Ectodermal cell (in vitro differentiated cells): Measurements from ENCODE around the gene CNOT6L.
"Not testable (repeated sequence)": the region's sequence is repeated elsewhere in the genome, so short reads cannot be mapped to it uniquely, and the experiment has no call there.

Source experiments
- H3K27ac ChIP-seq: 2 replicates; pipeline ENCODE4 v1.7.0; 2013; ENCODE audit warnings: mild to moderate bottlenecking, low read depth, low read length; ENCODE audit not compliant: insufficient read depth, poor library complexity, severe bottlenecking
- H3K27me3 ChIP-seq: 2 replicates; pipeline ENCODE4 v1.7.0; 2013; ENCODE audit warnings: mild to moderate bottlenecking, low read length; ENCODE audit not compliant: insufficient read depth, control insufficient read depth, poor library complexity, severe bottlenecking
- H3K36me3 ChIP-seq: one replicate; pipeline ENCODE4 v1.7.0; 2013; ENCODE audit warnings: low read length; ENCODE audit not compliant: control insufficient read depth, insufficient read depth
- H3K4me1 ChIP-seq: one replicate; pipeline ENCODE4 v1.7.0; 2013; ENCODE audit warnings: low read length; ENCODE audit not compliant: control insufficient read depth, insufficient read depth
- H3K4me3 ChIP-seq: 2 replicates; pipeline ENCODE4 v1.7.0; 2013; ENCODE audit warnings: low read depth, low read length, control low read depth; ENCODE audit not compliant: insufficient read depth
- H3K9me3 ChIP-seq: 2 replicates; pipeline ENCODE4 v1.7.0; 2013; ENCODE audit warnings: mild to moderate bottlenecking, low read length, moderate library complexity; ENCODE audit not compliant: control insufficient read depth
- WGBS, 2 experiments: methylation state at CpG; one replicate each; pipeline ENCODE4 v1.1.7; 2013; ENCODE audit warnings: missing lambda C conversion rate in 2 of 2; 5-methylcytosine and 5-hydroxymethylcytosine counted together

The CNOT6L gene

GRCh38 chr4:77785669-77786068 is 33.5 kb downstream of the CNOT6L start:
- Histone ChIP-seq H3K27ac (no peak overlapping the region), H3K9me3 (no peaks in the 10 kb centered on the region), H3K4me3 (no peak overlapping the region), H3K4me1 (no peaks in the 10 kb centered on the region), H3K27me3 (no peaks in the 10 kb centered on the region), H3K36me3 (no peaks in the 10 kb centered on the region)
- 96 to 98% methylated on average over 6 of the region's 6 CpGs for WGBS, 2 experiments

GRCh38 chr4:77783895-77784294 is 35.3 kb downstream of the CNOT6L start:
- H3K9me3 ChIP-seq = no peaks in the 10 kb centered on the region
- no peaks in the 10 kb centered on the region for H3K4me1 ChIP-seq
- 87% methylated on average over 6 of the region's 6 CpGs for WGBS, 2 experiments

GRCh38 chr4:77782102-77782835 is 36.9 kb downstream of the CNOT6L start:
- Histone ChIP-seq H3K4me3 (no peak overlapping the region), H3K9me3 (no peaks in the 10 kb centered on the region), H3K36me3 (no peaks in the 10 kb centered on the region), H3K27me3 (no peaks in the 10 kb centered on the region), H3K4me1 (no peaks in the 10 kb centered on the region), H3K27ac (no peak overlapping the region)
- WGBS, 2 experiments = 100% methylated on average over 1 of the region's 1 CpG

More at GRCh38 chr4:77783895-77784294, 35.3 kb downstream of the CNOT6L start:
- no peaks in the 10 kb centered on the region for H3K36me3 ChIP-seq
- no peaks in the 10 kb centered on the region for H3K27me3 ChIP-seq
- no peak overlapping the region for H3K4me3 ChIP-seq
- no peak overlapping the region for H3K27ac ChIP-seq

- H3K9me3 ChIP-seq, H3K36me3 ChIP-seq, H3K4me3 ChIP-seq, H3K4me1 ChIP-seq, H3K27me3 ChIP-seq, H3K27ac ChIP-seq: not testable (repeated sequence)
- WGBS, 2 experiments = 97 to 100% methylated on average over 2 of the region's 2 CpGs
Measured at GRCh38 chr4:77780762-77781161, 38.4 kb downstream of the CNOT6L start.

GRCh38 chr4:77777135-77777807 is 41.9 kb downstream of the CNOT6L start:
- H3K27me3 ChIP-seq = no peaks in the 10 kb centered on the region
- WGBS, 2 experiments = 72 to 86% methylated on average over 1 of the region's 1 CpG
- no peaks in the 10 kb centered on the region for H3K9me3 ChIP-seq
- no peaks in the 10 kb centered on the region for H3K4me1 ChIP-seq
- H3K4me3 ChIP-seq = no peak overlapping the region
- no peaks in the 10 kb centered on the region for H3K36me3 ChIP-seq
- H3K27ac ChIP-seq = no peak overlapping the region

GRCh38 chr4:77776182-77777134 is 42.7 kb downstream of the CNOT6L start:
- Histone ChIP-seq H3K36me3 (no peaks in the 10 kb centered on the region), H3K27ac (no peak overlapping the region), H3K27me3 (no peaks in the 10 kb centered on the region), H3K4me3 (no peak overlapping the region), H3K9me3 (no peaks in the 10 kb centered on the region), H3K4me1 (no peaks in the 10 kb centered on the region)
- WGBS, 2 experiments = 83 to 89% methylated on average over 5 of the region's 6 CpGs

- H3K9me3 ChIP-seq = no peaks in the 10 kb centered on the region
- H3K4me3 ChIP-seq = no peak overlapping the region
- H3K4me1 ChIP-seq = no peaks in the 10 kb centered on the region
- no peaks in the 10 kb centered on the region for H3K27me3 ChIP-seq
- H3K36me3 ChIP-seq = no peaks in the 10 kb centered on the region
- no peak overlapping the region for H3K27ac ChIP-seq
- WGBS, 2 experiments = 97% methylated on average over 2 to 3 of the region's 3 CpGs
Measured at GRCh38 chr4:77773101-77773500, 46.1 kb downstream of the CNOT6L start.

GRCh38 chr4:77771566-77771965 is 47.6 kb downstream of the CNOT6L start:
- no peaks in the 10 kb centered on the region for H3K4me1 ChIP-seq

GRCh38 chr4:77765720-77766119 is 53.4 kb downstream of the CNOT6L start:
- 91 to 97% methylated on average over 1 of the region's 1 CpG for WGBS, 2 experiments
- Histone ChIP-seq H3K36me3 (no peaks in the 10 kb centered on the region), H3K9me3 (no peaks in the 10 kb centered on the region), H3K4me3 (no peak overlapping the region), H3K27me3 (no peaks in the 10 kb centered on the region), H3K4me1 (no peaks in the 10 kb centered on the region), H3K27ac (no peak overlapping the region)

More at GRCh38 chr4:77771566-77771965, 47.6 kb downstream of the CNOT6L start:
- H3K27ac ChIP-seq = no peak overlapping the region
- H3K9me3 ChIP-seq = no peaks in the 10 kb centered on the region
- H3K27me3 ChIP-seq = no peaks in the 10 kb centered on the region
- H3K4me3 ChIP-seq = no peak overlapping the region
- no peaks in the 10 kb centered on the region for H3K36me3 ChIP-seq

- WGBS, 2 experiments = 78 to 100% methylated on average over 1 of the region's 1 CpG
- H3K27me3 ChIP-seq = no peaks in the 10 kb centered on the region
- H3K4me1 ChIP-seq = no peaks in the 10 kb centered on the region
- no peak overlapping the region for H3K4me3 ChIP-seq
- H3K9me3 ChIP-seq = no peaks in the 10 kb centered on the region
- no peak overlapping the region for H3K27ac ChIP-seq
- H3K36me3 ChIP-seq = no peaks in the 10 kb centered on the region
Measured at GRCh38 chr4:77762531-77762930, 56.6 kb downstream of the CNOT6L start.
